ENCODE results near the gene SSH2. TPM values are rescaled to one million over a fixed set of nuclear protein-coding genes. Genes with fewer than 3 reads are reported as not detected.

SSH2 gene
- total RNA-seq, 1 experiment from 2014 or later, result 8.5 TPM

- H2AFZ ChIP-seq (ENCODE audit: low read length), result peak overlapping the region; percentile 87
- no TSS peak for BruUV-seq (replicated peaks)
- H3K9me3 ChIP-seq (ENCODE audit: low read length), result no peaks in the 10 kb centered on the region
- ChIA-PET CTCF (interaction anchor here (0.7 kb wide), 1 partner anchor 24 kb away, joined by 3 read pairs; no protein-coding TSS in a partner anchor), POLR2A (ENCODE audit: unreplicated experiment) (no interaction called here)
- no peak overlapping the region for H3K27ac ChIP-seq (ENCODE audit: low read length)
- intact Hi-C loops (cut with micrococcal nuclease), result no loop called here
- peak; percentile 61 for ATAC-seq
- H3F3A ChIP-seq (ENCODE audit: low read length, unreplicated experiment), result no peaks in the 10 kb centered on the region
- no peak overlapping the region for H3K9ac ChIP-seq (ENCODE audit: low read length)
- TF ChIP-seq EZH2 (IDR thresholded peaks at IDR 0.05; ENCODE audit: low read length, unreplicated experiment) (no peak), EZH2phosphoT487 (IDR thresholded peaks at IDR 0.05; ENCODE audit: borderline replicate concordance, low read length) (no peak), CTCF (conservative IDR thresholded peaks at IDR 0.05; ENCODE audit: low read depth, low read length) (no peak)
- H3K4me1 ChIP-seq (ENCODE audit: insufficient read depth, low read length), result peaks cover 25% of the 10 kb centered on the region
- H4K20me1 ChIP-seq (ENCODE audit: low read length), result no peaks in the 10 kb centered on the region
- H3K27me3 ChIP-seq (ENCODE audit: low read length), result no peaks in the 10 kb centered on the region
- peak; percentile 76 for DNase-seq
- no peaks in the 10 kb centered on the region for H3K36me3 ChIP-seq (ENCODE audit: low read depth, low read length)
- no peaks in the 10 kb centered on the region for H3K9me2 ChIP-seq (replicated peaks; ENCODE audit: low read length)
- no peaks in the 10 kb centered on the region for H3K79me2 ChIP-seq (ENCODE audit: low read length)
- H3K4me3 ChIP-seq (ENCODE audit: low read length), result peak overlapping the region; percentile 65
- peak overlapping the region; percentile 86 for H3K4me2 ChIP-seq (ENCODE audit: low read length)
These were observed 314.3 kb downstream of the SSH2 start for GRCh38 chr17:29615492-29616299.

- no peaks in the 10 kb centered on the region for H3K9me2 ChIP-seq (replicated peaks; ENCODE audit: low read length)
- H3K27ac ChIP-seq (ENCODE audit: low read length), result no peak overlapping the region
- H4K20me1 ChIP-seq (ENCODE audit: low read length), result no peaks in the 10 kb centered on the region
- no peaks in the 10 kb centered on the region for H3K36me3 ChIP-seq (ENCODE audit: low read depth, low read length)
- POLR2A ChIA-PET (ENCODE audit: unreplicated experiment), result no interaction called here
- no peaks in the 10 kb centered on the region for H3K79me2 ChIP-seq (ENCODE audit: low read length)
- H2AFZ ChIP-seq (ENCODE audit: low read length), result no peak overlapping the region
- BruUV-seq (replicated peaks), result no TSS peak
- DNase-seq, result no peak
- intact Hi-C loops (cut with micrococcal nuclease), result no loop called here
- CTCF ChIA-PET, result interaction anchor here (0.7 kb wide), 1 partner anchor 24 kb away, joined by 3 read pairs; no protein-coding TSS in a partner anchor
- H3F3A ChIP-seq (ENCODE audit: low read length, unreplicated experiment), result no peaks in the 10 kb centered on the region
- H3K4me1 ChIP-seq (ENCODE audit: insufficient read depth, low read length), result peaks cover 19% of the 10 kb centered on the region
- no peak overlapping the region for H3K4me3 ChIP-seq (ENCODE audit: low read length)
- no peak overlapping the region for H3K9ac ChIP-seq (ENCODE audit: low read length)
- H3K9me3 ChIP-seq (ENCODE audit: low read length), result no peaks in the 10 kb centered on the region
- no peak for TF ChIP-seq EZH2 (IDR thresholded peaks at IDR 0.05; ENCODE audit: low read length, unreplicated experiment)
- TF ChIP-seq CTCF (conservative IDR thresholded peaks at IDR 0.05; ENCODE audit: low read depth, low read length), result no peak
- TF ChIP-seq EZH2phosphoT487 (IDR thresholded peaks at IDR 0.05; ENCODE audit: borderline replicate concordance, low read length), result no peak
- no peak for ATAC-seq
- H3K4me2 ChIP-seq (ENCODE audit: low read length), result peak overlapping the region; percentile 86; the same call in 1 of the 2 replicates
- no peaks in the 10 kb centered on the region for H3K27me3 ChIP-seq (ENCODE audit: low read length)
These were observed 315.0 kb downstream of the SSH2 start for GRCh38 chr17:29615048-29615385.

- Histone ChIP-seq H3K36me3 (ENCODE audit: low read depth, low read length) (no peaks in the 10 kb centered on the region), H3K9me2 (replicated peaks; ENCODE audit: low read length) (no peaks in the 10 kb centered on the region), H2AFZ (ENCODE audit: low read length) (no peak overlapping the region), H3F3A (ENCODE audit: low read length, unreplicated experiment) (no peaks in the 10 kb centered on the region), H3K27ac (ENCODE audit: low read length) (no peak overlapping the region), H3K27me3 (ENCODE audit: low read length) (no peaks in the 10 kb centered on the region), H3K9ac (ENCODE audit: low read length) (no peak overlapping the region), H3K4me2 (ENCODE audit: low read length) (no peak overlapping the region), H3K9me3 (ENCODE audit: low read length) (no peaks in the 10 kb centered on the region), H3K4me1 (ENCODE audit: insufficient read depth, low read length) (peaks cover 16% of the 10 kb centered on the region), H3K79me2 (ENCODE audit: low read length) (no peaks in the 10 kb centered on the region), H3K4me3 (ENCODE audit: low read length) (no peak overlapping the region), H4K20me1 (ENCODE audit: low read length) (no peaks in the 10 kb centered on the region)
- no TSS peak for BruUV-seq (replicated peaks)
- ATAC-seq (no peak), DNase-seq (no peak)
- POLR2A ChIA-PET (ENCODE audit: unreplicated experiment), result no interaction called here
- no peak for TF ChIP-seq EZH2phosphoT487 (IDR thresholded peaks at IDR 0.05; ENCODE audit: borderline replicate concordance, low read length)
- TF ChIP-seq CTCF (conservative IDR thresholded peaks at IDR 0.05; ENCODE audit: low read depth, low read length), result no peak
- no peak for TF ChIP-seq EZH2 (IDR thresholded peaks at IDR 0.05; ENCODE audit: low read length, unreplicated experiment)
- CTCF ChIA-PET, result no interaction called here
- intact Hi-C loops (cut with micrococcal nuclease), result no loop called here
These were observed 315.5 kb downstream of the SSH2 start for GRCh38 chr17:29614349-29615047.

Data from PC-3 (cell line).